ENCODE results near the gene RAD51B.

GRCh38 chr14:68523989-68524725 is 704.6 kb downstream of the RAD51B start:
- TF ChIP-seq, protein P1, sequence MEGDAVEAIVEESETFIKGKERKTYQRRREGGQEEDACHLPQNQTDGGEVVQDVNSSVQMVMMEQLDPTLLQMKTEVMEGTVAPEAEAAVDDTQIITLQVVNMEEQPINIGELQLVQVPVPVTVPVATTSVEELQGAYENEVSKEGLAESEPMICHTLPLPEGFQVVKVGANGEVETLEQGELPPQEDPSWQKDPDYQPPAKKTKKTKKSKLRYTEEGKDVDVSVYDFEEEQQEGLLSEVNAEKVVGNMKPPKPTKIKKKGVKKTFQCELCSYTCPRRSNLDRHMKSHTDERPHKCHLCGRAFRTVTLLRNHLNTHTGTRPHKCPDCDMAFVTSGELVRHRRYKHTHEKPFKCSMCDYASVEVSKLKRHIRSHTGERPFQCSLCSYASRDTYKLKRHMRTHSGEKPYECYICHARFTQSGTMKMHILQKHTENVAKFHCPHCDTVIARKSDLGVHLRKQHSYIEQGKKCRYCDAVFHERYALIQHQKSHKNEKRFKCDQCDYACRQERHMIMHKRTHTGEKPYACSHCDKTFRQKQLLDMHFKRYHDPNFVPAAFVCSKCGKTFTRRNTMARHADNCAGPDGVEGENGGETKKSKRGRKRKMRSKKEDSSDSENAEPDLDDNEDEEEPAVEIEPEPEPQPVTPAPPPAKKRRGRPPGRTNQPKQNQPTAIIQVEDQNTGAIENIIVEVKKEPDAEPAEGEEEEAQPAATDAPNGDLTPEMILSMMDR (IDR thresholded peaks at IDR 0.05) = peak in 3 of 6 experiments; percentile 22 to 39 (median 31)
- no peak for TF ChIP-seq POLR2A (IDR thresholded peaks at IDR 0.05)
